ENCODE measurements around the gene HOXB2. TPM values are rescaled to one million over a fixed set of nuclear protein-coding genes. Genes with fewer than 3 reads are reported as not detected.

Gene HOXB2
- total RNA-seq, 1 donor from 2014 or later = 2.5 TPM

GRCh38 chr17:48556576-48557401 is 11.9 kb upstream of the HOXB2 start:
- ATAC-seq (no peak), DNase-seq (ENCODE audit: missing footprints) (no peak)
- intact Hi-C loops (cut with DNase I) = no loop called here

- DNase-seq (ENCODE audit: missing footprints) (no peak), ATAC-seq (no peak)
- intact Hi-C loops (cut with DNase I) = no loop called here
Measured at GRCh38 chr17:48556229-48556575, 11.3 kb upstream of the HOXB2 start.

GRCh38 chr17:48555258-48556228 is 10.6 kb upstream of the HOXB2 start:
- no peak for DNase-seq (ENCODE audit: missing footprints)
- peak; percentile 36 for ATAC-seq
- intact Hi-C loops (cut with DNase I) = no loop called here

GRCh38 chr17:48554412-48555257 is 9.7 kb upstream of the HOXB2 start:
- no peak for ATAC-seq
- intact Hi-C loops (cut with DNase I) = no loop called here
- no peak for DNase-seq (ENCODE audit: missing footprints)

GRCh38 chr17:48553826-48554225 is 8.9 kb upstream of the HOXB2 start:
- intact Hi-C loops (cut with DNase I) = no loop called here
- ATAC-seq = no peak
- DNase-seq (ENCODE audit: missing footprints) = no peak

GRCh38 chr17:48553190-48553547 is 8.3 kb upstream of the HOXB2 start:
- intact Hi-C loops (cut with DNase I) = no loop called here
- DNase-seq (ENCODE audit: missing footprints) (no peak), ATAC-seq (no peak)

- no peak for ATAC-seq
- intact Hi-C loops (cut with DNase I) = no loop called here
- DNase-seq (ENCODE audit: missing footprints) = no peak
Measured at GRCh38 chr17:48552466-48553189, 7.7 kb upstream of the HOXB2 start.

- ATAC-seq = no peak
- intact Hi-C loops (cut with DNase I) = no loop called here
- no peak for DNase-seq (ENCODE audit: missing footprints)
Measured at GRCh38 chr17:48551596-48552465, 6.9 kb upstream of the HOXB2 start.

GRCh38 chr17:48551214-48551555 is 6.3 kb upstream of the HOXB2 start:
- ATAC-seq = no peak
- no peak for DNase-seq (ENCODE audit: missing footprints)
- intact Hi-C loops (cut with DNase I) = no loop called here

GRCh38 chr17:48550502-48551213 is 5.7 kb upstream of the HOXB2 start:
- no peak for ATAC-seq
- intact Hi-C loops (cut with DNase I) = no loop called here
- DNase-seq (ENCODE audit: missing footprints) = no peak

- no peak for DNase-seq (ENCODE audit: missing footprints)
- no peak for ATAC-seq
- intact Hi-C loops (cut with DNase I) = no loop called here
Measured at GRCh38 chr17:48549914-48550501, 5.1 kb upstream of the HOXB2 start.

GRCh38 chr17:48549281-48549630 is 4.3 kb upstream of the HOXB2 start:
- no peak for ATAC-seq
- no peak for DNase-seq (ENCODE audit: missing footprints)
- intact Hi-C loops (cut with DNase I) = no loop called here

GRCh38 chr17:48548523-48549280 is 3.8 kb upstream of the HOXB2 start:
- ATAC-seq (no peak), DNase-seq (ENCODE audit: missing footprints) (no peak)
- intact Hi-C loops (cut with DNase I) = no loop called here

- DNase-seq (ENCODE audit: missing footprints) = no peak
Measured at GRCh38 chr17:48547808-48548522, 3.1 kb upstream of the HOXB2 start.

GRCh38 chr17:48546924-48547807 is 2.3 kb upstream of the HOXB2 start:
- intact Hi-C loops (cut with DNase I) = no loop called here
- DNase-seq (ENCODE audit: missing footprints) (no peak), ATAC-seq (no peak)

More at GRCh38 chr17:48547808-48548522, 3.1 kb upstream of the HOXB2 start:
- intact Hi-C loops (cut with DNase I) = no loop called here
- no peak for ATAC-seq
